Measurements from ENCODE around the gene DNAH14. TPM values are rescaled to one million over a fixed set of nuclear protein-coding genes. Genes with fewer than 3 reads are reported as not detected.

DNAH14 gene
- total and polyA plus RNA-seq, 2 of the 4 experiments (the other 2 are of a cell fraction): 2.7 to 3.6 TPM

GRCh38 chr1:225230483-225230882, 301.0 kb downstream of the DNAH14 start:
- BruUV-seq (replicated peaks): no TSS peak
- intact Hi-C loops (cut with micrococcal nuclease): no loop called here

More at GRCh38 chr1:225230483-225230882, 301.0 kb downstream of the DNAH14 start:
- Histone ChIP-seq H3K36me3 (ENCODE audit: control insufficient read depth, insufficient read depth, low read length) (no peaks in the 10 kb centered on the region), H3K27ac (ENCODE audit: insufficient read depth, low read length) (no peak overlapping the region), H2BK20ac (ENCODE audit: low read depth, low read length) (no peak overlapping the region), H2AFZ (replicated peaks; ENCODE audit: low read length, poor library complexity) (no peak overlapping the region), H3K79me1 (ENCODE audit: low read depth in 1 of 2, low read length in 2 of 2) (no peaks in the 10 kb centered on the region), H3K14ac (replicated peaks; ENCODE audit: low read depth, low read length) (no peak overlapping the region), H3K9me1 (ENCODE audit: insufficient read depth, low read length) (no peaks in the 10 kb centered on the region), H3K27me3 (ENCODE audit: control insufficient read depth, insufficient read depth, low read length) (no peaks in the 10 kb centered on the region), H4K8ac (ENCODE audit: low read depth in 2 of 2, low read length in 2 of 2) (no peak overlapping the region), H2BK15ac (ENCODE audit: low read depth, low read length) (no peak overlapping the region), H3K9ac (ENCODE audit: low read depth, low read length) (no peak overlapping the region), H3K18ac (ENCODE audit: low read depth, low read length) (no peak overlapping the region), H4K5ac (ENCODE audit: low read depth, low read length) (no peak overlapping the region), H2BK120ac (ENCODE audit: low read depth, low read length) (no peak overlapping the region), H4K91ac (ENCODE audit: insufficient read depth, low read depth, low read length) (no peak overlapping the region), H3K23ac (ENCODE audit: low read depth, low read length) (no peak overlapping the region), H3K9me3 (ENCODE audit: control insufficient read depth, insufficient read depth, low read length) (no peaks in the 10 kb centered on the region), H2AK9ac (replicated peaks; ENCODE audit: low read depth, low read length, poor library complexity) (no peak overlapping the region), H2AK5ac (ENCODE audit: low read depth, low read length) (no peak overlapping the region), H2BK5ac (ENCODE audit: low read depth, low read length, poor library complexity, severe bottlenecking) (no peak overlapping the region), H4K20me1 (ENCODE audit: insufficient read depth, low read length) (no peaks in the 10 kb centered on the region), H3K4ac (ENCODE audit: low read depth, low read length) (no peak overlapping the region), H3K4me3 (ENCODE audit: insufficient read depth, low read depth, low read length) (no peak overlapping the region), H3K4me2 (ENCODE audit: low read depth, low read length) (no peak overlapping the region), H3K56ac (ENCODE audit: extremely low read depth, insufficient read depth, low read length) (no peak overlapping the region), H3K4me1 (ENCODE audit: control insufficient read depth, insufficient read depth, low read length) (no peaks in the 10 kb centered on the region)
- in situ Hi-C loops (cut with MboI; ENCODE audit: low sequenced_read_pairs): no loop called here
- WGBS, 2 experiments (ENCODE audit: extremely low coverage in 2 of 2, insufficient read length in 1 of 2): no CpG with 5 or more reads among the region's 2 CpGs
- TF ChIP-seq USF2 (IDR thresholded peaks at IDR 0.05; ENCODE audit: low read depth, low read length) (no peak), ELK1 (IDR thresholded peaks at IDR 0.05; ENCODE audit: borderline replicate concordance, low read depth, low read length) (no peak), CHD1 (IDR thresholded peaks at IDR 0.05; ENCODE audit: low read depth, low read length) (no peak), FOS (IDR thresholded peaks at IDR 0.05; ENCODE audit: low read depth, low read length) (no peak), BHLHE40 (IDR thresholded peaks at IDR 0.05; ENCODE audit: low read depth, low read length) (no peak), RAD21 (IDR thresholded peaks at IDR 0.05; ENCODE audit: low read length) (no peak), SMC3 (IDR thresholded peaks at IDR 0.05; ENCODE audit: low read depth, low read length) (no peak), NFE2L2 (IDR thresholded peaks at IDR 0.05; ENCODE audit: low read depth, low read length) (no peak), MAZ (IDR thresholded peaks at IDR 0.05; ENCODE audit: borderline replicate concordance, low read depth, low read length) (no peak), CEBPB (IDR thresholded peaks at IDR 0.05; ENCODE audit: low read depth, low read length) (no peak), RFX5 (IDR thresholded peaks at IDR 0.05; ENCODE audit: low read depth, low read length) (no peak), RCOR1 (IDR thresholded peaks at IDR 0.05; ENCODE audit: insufficient replicate concordance, low read length) (no peak), MAFK (IDR thresholded peaks at IDR 0.05; ENCODE audit: low read depth, low read length) (no peak), MXI1 (IDR thresholded peaks at IDR 0.05; ENCODE audit: borderline replicate concordance, low read depth, low read length) (no peak), POLR2A (IDR thresholded peaks at IDR 0.05; ENCODE audit: low read depth, low read length) (no peak), CTCF (conservative IDR thresholded peaks at IDR 0.05; ENCODE audit: low read depth, low read length) (no peak)
- no peak for ATAC-seq (ENCODE audit: low read depth)
- dilution Hi-C loops (cut with HindIII; ENCODE audit: low sequenced_read_pairs, unreplicated experiment): no loop called here
- ChIA-PET CTCF (no interaction called here), POLR2A (ENCODE audit: unreplicated experiment) (no interaction called here)
- no peak for DNase-seq

Measured in IMR-90 (cell line).